GM12878 (cell line): ENCODE data around the gene DCAF5. TPM values are rescaled to one million over a fixed set of nuclear protein-coding genes. Genes with fewer than 3 reads are reported as not detected.

Source experiments
- BACH1 ChIP-seq: fragments of 450-650 bp; IDR thresholded peaks from 2 replicates; pipeline ENCODE4 v1.6.1; 2017; ENCODE audit warnings: mild to moderate bottlenecking, borderline replicate concordance
- BHLHE40 ChIP-seq, 2 experiments: fragments of 450-650 bp in 1 of 2; IDR thresholded peaks; 2 replicates each; pipeline ENCODE4 v1.6.1; 2011 to 2017; ENCODE audit warnings: low read depth in 2 of 2, borderline replicate concordance in 1 of 2, improper control_type of control experiment in 1 of 2, low read length in 1 of 2, mild to moderate bottlenecking in 1 of 2
- CBX3 ChIP-seq: fragments of 200-600 bp; sonication (generic); IDR thresholded peaks from 2 replicates; pipeline ENCODE4 v1.6.1; 2016; ENCODE audit warnings: low read depth, borderline replicate concordance
- EP300 ChIP-seq, 2 experiments: fragments of 150-350 bp in 1 of 2; IDR thresholded peaks; 2 replicates each; pipeline ENCODE4 v1.6.1; 2011 to 2012; ENCODE audit warnings: low read depth in 2 of 2, low read length in 2 of 2, borderline replicate concordance in 1 of 2, improper control_type of control experiment in 1 of 2, inconsistent platforms in 1 of 2; ENCODE audit not compliant: control insufficient read depth in 1 of 2
- IKZF1 ChIP-seq: fragments of 450-650 bp; conservative IDR thresholded peaks from 2 replicates; pipeline ENCODE4 v1.6.1; 2017; ENCODE audit warnings: antibody characterized with exemption, mild to moderate bottlenecking
- KAT2A ChIP-seq: conservative IDR thresholded peaks from 2 replicates; pipeline ENCODE4 v1.6.1; 2011; ENCODE audit warnings: low read depth, low read length; ENCODE audit not compliant: control insufficient read depth
- MTA3 ChIP-seq: IDR thresholded peaks from 2 replicates; pipeline ENCODE4 v1.6.1; 2012; ENCODE audit warnings: low read length, inconsistent platforms, borderline replicate concordance
- NFXL1 ChIP-seq: fragments of 450-650 bp; IDR thresholded peaks from 2 replicates; pipeline ENCODE4 v1.6.1; 2017; ENCODE audit warnings: antibody characterized with exemption, mild to moderate bottlenecking, borderline replicate concordance
- POLR2A ChIP-seq: IDR thresholded peaks from 2 replicates; pipeline ENCODE4 v1.6.1; 2011; ENCODE audit warnings: low read depth, mild to moderate bottlenecking, low read length
- RELA ChIP-seq: fragments of 450-650 bp; IDR thresholded peaks from 2 replicates; pipeline ENCODE4 v1.8.0; 2014; ENCODE audit warnings: borderline replicate concordance; ENCODE audit not compliant: partially characterized antibody
- WRNIP1 ChIP-seq: IDR thresholded peaks from 2 replicates; pipeline ENCODE4 v1.6.1; 2011; ENCODE audit warnings: low read depth, low read length, improper control_type of control experiment, borderline replicate concordance
- ZNF207 ChIP-seq: fragments of 450-650 bp; IDR thresholded peaks from 2 replicates; pipeline ENCODE4 v1.6.1; 2014; ENCODE audit warnings: antibody characterized with exemption, mild to moderate bottlenecking, borderline replicate concordance
- ZNF24 ChIP-seq: fragments of 450-650 bp; IDR thresholded peaks from 2 replicates; pipeline ENCODE4 v1.6.1; 2017; ENCODE audit warnings: antibody characterized with exemption, mild to moderate bottlenecking
- ZNF384 ChIP-seq: IDR thresholded peaks from 2 replicates; pipeline ENCODE4 v1.6.1; 2012; ENCODE audit warnings: low read depth, mild to moderate bottlenecking, low read length, improper control_type of control experiment, borderline replicate concordance
- polyA plus RNA-seq, 11 experiments: library from polyadenylated mRNA; depleted of rRNA in 4 of 11; unstranded in 6 of 11; stranded (reverse) in 5 of 11; fragments of >200 nt; fragmentation: Nextera tagmentation in 4 of 11; fragmentation: Illumina TruSeq in 1 of 11; extraction: Ambion mirVana in 4 of 11; extraction: Trizol in 1 of 11; gene quantifications; 1 replicate in 1 of 11; 2 replicates in 10 of 11; pipeline versions ENCODE4 v1.2.1 to v1.2.3, GENCODE V29; 2011 to 2016; ENCODE audit warnings: inconsistent platforms in 2 of 11, missing spikeins in 2 of 11, low read depth in 1 of 11
- total RNA-seq, 4 experiments: library from RNA; depleted of rRNA in 3 of 4; stranded (reverse); fragments of >200 nt in 3 of 4; fragmentation: Illumina TruSeq in 1 of 4; extraction: Trizol in 1 of 4; gene quantifications; 2 replicates each; pipeline versions ENCODE4 v1.2.1 to v1.2.3, GENCODE V29; 2013 to 2021
- TF ChIP-seq, protein P1 (sequence below): IDR thresholded peaks from 2 replicates; pipeline ENCODE4 v1.6.1; 2012; ENCODE audit warnings: mild to moderate bottlenecking, low read depth, low read length
- TF ChIP-seq, protein P2 (sequence below): fragments of 450-650 bp; IDR thresholded peaks from 2 replicates; pipeline ENCODE4 v1.6.1; 2017; ENCODE audit warnings: antibody characterized with exemption, mild to moderate bottlenecking, moderate library complexity
- TF ChIP-seq, protein P3 (sequence below): fragments of 450-650 bp; formaldehyde crosslinking; IDR thresholded peaks from 2 replicates; pipeline ENCODE4 v1.5.0; 2022; ENCODE audit warnings: mild to moderate bottlenecking, missing genetic modification characterization
- TF ChIP-seq, protein P4 (sequence below): IDR thresholded peaks from 2 replicates; pipeline ENCODE4 v1.6.1; 2011; ENCODE audit warnings: borderline replicate concordance, low read depth, mild to moderate bottlenecking, moderate library complexity, mixed read lengths, low read length; ENCODE audit not compliant: insufficient read depth; ENCODE audit errors: extremely low read length

Gene DCAF5
- total and polyA plus RNA-seq, 10 of the 15 experiments (the other 5 are each of a cell fraction or from before 2014, with no cell fraction given) = 6.8 to 38.1 (median 19.1) TPM

DNA sequence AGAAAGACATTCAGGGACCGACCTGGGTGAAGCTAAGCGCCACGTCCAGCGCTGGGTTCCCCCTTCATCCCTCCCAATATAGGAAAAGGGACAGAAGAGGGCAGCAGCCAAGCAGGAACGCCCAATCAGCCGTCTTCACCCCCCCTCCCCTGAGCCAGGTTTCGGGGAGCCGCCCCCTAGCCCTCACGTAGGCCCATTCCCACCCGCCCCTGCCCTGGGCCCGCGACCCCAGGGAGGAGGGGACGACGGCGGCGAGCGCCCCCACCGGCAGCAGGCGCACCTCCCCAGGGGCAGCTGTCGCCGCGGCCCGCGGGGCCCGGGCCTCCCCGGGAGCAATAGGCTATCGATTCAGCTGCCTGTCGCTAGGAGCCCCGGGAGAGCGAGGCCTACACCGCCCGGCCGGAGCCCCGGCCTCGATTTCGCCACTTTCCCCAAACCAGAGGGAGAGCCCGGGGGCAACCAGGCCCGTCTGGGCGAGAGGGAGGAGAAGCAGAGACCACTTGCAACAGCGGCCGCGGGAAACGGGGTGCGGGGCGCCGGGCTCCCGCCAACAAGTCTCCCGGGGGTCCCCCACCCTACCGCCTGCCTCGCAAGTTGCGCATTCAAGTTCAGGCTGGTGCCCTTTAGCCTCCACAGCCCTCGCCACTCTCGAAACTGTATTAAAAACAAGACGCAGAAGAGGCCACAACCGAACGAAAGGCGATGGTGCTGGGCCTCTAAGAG lies 1.3 kb downstream of the DCAF5 start (continued):
- TF ChIP-seq BACH1 (peak; percentile 62), CBX3 (no peak), KAT2A (no peak), NFXL1 (no peak), IKZF1 (peak; percentile 77), RELA (no peak), EP300 (IDR thresholded peaks at IDR 0.05; ENCODE audit: borderline replicate concordance in 1 of 2, control insufficient read depth in 1 of 2, low read depth in 2 of 2, low read length in 2 of 2) (no peak), MTA3 (no peak), ZNF384 (no peak), WRNIP1 (no peak), BHLHE40 (IDR thresholded peaks at IDR 0.05; ENCODE audit: borderline replicate concordance in 1 of 2, low read depth in 2 of 2, low read length in 1 of 2) (peak; percentile 64 to 69; a peak in 3 of 4 replicates), ZNF24 (0 out of 2 replicates have a peak, but pooled peaks have one; percentile 22), POLR2A (0 out of 2 replicates have a peak, but pooled peaks have one; percentile 28), ZNF207 (peak; percentile 76; the same call in 1 of the 2 replicates)
- TF ChIP-seq, protein P1, sequence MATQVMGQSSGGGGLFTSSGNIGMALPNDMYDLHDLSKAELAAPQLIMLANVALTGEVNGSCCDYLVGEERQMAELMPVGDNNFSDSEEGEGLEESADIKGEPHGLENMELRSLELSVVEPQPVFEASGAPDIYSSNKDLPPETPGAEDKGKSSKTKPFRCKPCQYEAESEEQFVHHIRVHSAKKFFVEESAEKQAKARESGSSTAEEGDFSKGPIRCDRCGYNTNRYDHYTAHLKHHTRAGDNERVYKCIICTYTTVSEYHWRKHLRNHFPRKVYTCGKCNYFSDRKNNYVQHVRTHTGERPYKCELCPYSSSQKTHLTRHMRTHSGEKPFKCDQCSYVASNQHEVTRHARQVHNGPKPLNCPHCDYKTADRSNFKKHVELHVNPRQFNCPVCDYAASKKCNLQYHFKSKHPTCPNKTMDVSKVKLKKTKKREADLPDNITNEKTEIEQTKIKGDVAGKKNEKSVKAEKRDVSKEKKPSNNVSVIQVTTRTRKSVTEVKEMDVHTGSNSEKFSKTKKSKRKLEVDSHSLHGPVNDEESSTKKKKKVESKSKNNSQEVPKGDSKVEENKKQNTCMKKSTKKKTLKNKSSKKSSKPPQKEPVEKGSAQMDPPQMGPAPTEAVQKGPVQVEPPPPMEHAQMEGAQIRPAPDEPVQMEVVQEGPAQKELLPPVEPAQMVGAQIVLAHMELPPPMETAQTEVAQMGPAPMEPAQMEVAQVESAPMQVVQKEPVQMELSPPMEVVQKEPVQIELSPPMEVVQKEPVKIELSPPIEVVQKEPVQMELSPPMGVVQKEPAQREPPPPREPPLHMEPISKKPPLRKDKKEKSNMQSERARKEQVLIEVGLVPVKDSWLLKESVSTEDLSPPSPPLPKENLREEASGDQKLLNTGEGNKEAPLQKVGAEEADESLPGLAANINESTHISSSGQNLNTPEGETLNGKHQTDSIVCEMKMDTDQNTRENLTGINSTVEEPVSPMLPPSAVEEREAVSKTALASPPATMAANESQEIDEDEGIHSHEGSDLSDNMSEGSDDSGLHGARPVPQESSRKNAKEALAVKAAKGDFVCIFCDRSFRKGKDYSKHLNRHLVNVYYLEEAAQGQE = no peak
- TF ChIP-seq, protein P2, sequence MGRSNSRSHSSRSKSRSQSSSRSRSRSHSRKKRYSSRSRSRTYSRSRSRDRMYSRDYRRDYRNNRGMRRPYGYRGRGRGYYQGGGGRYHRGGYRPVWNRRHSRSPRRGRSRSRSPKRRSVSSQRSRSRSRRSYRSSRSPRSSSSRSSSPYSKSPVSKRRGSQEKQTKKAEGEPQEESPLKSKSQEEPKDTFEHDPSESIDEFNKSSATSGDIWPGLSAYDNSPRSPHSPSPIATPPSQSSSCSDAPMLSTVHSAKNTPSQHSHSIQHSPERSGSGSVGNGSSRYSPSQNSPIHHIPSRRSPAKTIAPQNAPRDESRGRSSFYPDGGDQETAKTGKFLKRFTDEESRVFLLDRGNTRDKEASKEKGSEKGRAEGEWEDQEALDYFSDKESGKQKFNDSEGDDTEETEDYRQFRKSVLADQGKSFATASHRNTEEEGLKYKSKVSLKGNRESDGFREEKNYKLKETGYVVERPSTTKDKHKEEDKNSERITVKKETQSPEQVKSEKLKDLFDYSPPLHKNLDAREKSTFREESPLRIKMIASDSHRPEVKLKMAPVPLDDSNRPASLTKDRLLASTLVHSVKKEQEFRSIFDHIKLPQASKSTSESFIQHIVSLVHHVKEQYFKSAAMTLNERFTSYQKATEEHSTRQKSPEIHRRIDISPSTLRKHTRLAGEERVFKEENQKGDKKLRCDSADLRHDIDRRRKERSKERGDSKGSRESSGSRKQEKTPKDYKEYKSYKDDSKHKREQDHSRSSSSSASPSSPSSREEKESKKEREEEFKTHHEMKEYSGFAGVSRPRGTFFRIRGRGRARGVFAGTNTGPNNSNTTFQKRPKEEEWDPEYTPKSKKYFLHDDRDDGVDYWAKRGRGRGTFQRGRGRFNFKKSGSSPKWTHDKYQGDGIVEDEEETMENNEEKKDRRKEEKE = no peak
- TF ChIP-seq, protein P3, sequence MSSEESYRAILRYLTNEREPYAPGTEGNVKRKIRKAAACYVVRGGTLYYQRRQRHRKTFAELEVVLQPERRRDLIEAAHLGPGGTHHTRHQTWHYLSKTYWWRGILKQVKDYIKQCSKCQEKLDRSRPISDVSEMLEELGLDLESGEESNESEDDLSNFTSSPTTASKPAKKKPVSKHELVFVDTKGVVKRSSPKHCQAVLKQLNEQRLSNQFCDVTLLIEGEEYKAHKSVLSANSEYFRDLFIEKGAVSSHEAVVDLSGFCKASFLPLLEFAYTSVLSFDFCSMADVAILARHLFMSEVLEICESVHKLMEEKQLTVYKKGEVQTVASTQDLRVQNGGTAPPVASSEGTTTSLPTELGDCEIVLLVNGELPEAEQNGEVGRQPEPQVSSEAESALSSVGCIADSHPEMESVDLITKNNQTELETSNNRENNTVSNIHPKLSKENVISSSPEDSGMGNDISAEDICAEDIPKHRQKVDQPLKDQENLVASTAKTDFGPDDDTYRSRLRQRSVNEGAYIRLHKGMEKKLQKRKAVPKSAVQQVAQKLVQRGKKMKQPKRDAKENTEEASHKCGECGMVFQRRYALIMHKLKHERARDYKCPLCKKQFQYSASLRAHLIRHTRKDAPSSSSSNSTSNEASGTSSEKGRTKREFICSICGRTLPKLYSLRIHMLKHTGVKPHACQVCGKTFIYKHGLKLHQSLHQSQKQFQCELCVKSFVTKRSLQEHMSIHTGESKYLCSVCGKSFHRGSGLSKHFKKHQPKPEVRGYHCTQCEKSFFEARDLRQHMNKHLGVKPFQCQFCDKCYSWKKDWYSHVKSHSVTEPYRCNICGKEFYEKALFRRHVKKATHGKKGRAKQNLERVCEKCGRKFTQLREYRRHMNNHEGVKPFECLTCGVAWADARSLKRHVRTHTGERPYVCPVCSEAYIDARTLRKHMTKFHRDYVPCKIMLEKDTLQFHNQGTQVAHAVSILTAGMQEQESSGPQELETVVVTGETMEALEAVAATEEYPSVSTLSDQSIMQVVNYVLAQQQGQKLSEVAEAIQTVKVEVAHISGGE = no peak
- TF ChIP-seq, protein P4, sequence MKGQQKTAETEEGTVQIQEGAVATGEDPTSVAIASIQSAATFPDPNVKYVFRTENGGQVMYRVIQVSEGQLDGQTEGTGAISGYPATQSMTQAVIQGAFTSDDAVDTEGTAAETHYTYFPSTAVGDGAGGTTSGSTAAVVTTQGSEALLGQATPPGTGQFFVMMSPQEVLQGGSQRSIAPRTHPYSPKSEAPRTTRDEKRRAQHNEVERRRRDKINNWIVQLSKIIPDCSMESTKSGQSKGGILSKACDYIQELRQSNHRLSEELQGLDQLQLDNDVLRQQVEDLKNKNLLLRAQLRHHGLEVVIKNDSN = no peak
